GM23338 (cell line): ENCODE results near the gene PGM2. TPM values are rescaled to one million over a fixed set of nuclear protein-coding genes. Genes with fewer than 3 reads are reported as not detected.

ENCODE experiments used
- ATAC-seq: fragments of 200-7000 bp; cut with Tn5 transposase; 3 replicates; pipeline ENCODE4 v1.9.1; 2020
- DNase-seq: peaks from one replicate; pipeline ENCODE4 v3.0.0-alpha.2; 2015; ENCODE audit warnings: low spot score
- H2AFZ ChIP-seq: fragments of 200-600 bp; sonication (generic); 2 replicates; pipeline ENCODE4 v1.8.0; 2016; ENCODE audit warnings: antibody characterized with exemption, mild to moderate bottlenecking, moderate library complexity
- H3F3A ChIP-seq: fragments of 200-600 bp; sonication (generic); replicated peaks from 2 replicates; pipeline ENCODE4 v1.8.0; 2017; ENCODE audit warnings: antibody characterized with exemption, mixed run types, low read depth
- H3K27ac ChIP-seq: fragments of 200-600 bp; sonication (generic); 2 replicates; pipeline ENCODE4 v1.6.1; 2016; ENCODE audit warnings: low read depth
- H3K27me3 ChIP-seq: fragments of 200-600 bp; sonication (generic); 2 replicates; pipeline ENCODE4 v1.8.0; 2016; ENCODE audit warnings: mild to moderate bottlenecking, mixed run types, moderate library complexity; ENCODE audit not compliant: insufficient read depth
- H3K36me3 ChIP-seq: fragments of 200-600 bp; sonication (generic); 2 replicates; pipeline ENCODE4 v1.8.0; 2016; ENCODE audit warnings: mild to moderate bottlenecking; ENCODE audit not compliant: insufficient read depth
- H3K4me1 ChIP-seq: fragments of 200-600 bp; sonication (generic); 2 replicates; pipeline ENCODE4 v1.8.0; 2016; ENCODE audit warnings: mild to moderate bottlenecking, moderate library complexity; ENCODE audit not compliant: insufficient read depth
- H3K4me2 ChIP-seq: fragments of 200-600 bp; sonication (generic); 2 replicates; pipeline ENCODE4 v1.7.1; 2017; ENCODE audit warnings: mixed run types
- H3K4me3 ChIP-seq: fragments of 200-600 bp; sonication (generic); 2 replicates; pipeline ENCODE4 v1.6.1; 2016; ENCODE audit warnings: mixed run types
- H3K79me2 ChIP-seq: fragments of 200-600 bp; sonication (generic); replicated peaks from 2 replicates; pipeline ENCODE4 v1.8.0; 2017; ENCODE audit warnings: mild to moderate bottlenecking; ENCODE audit not compliant: insufficient read depth
- H3K9me2 ChIP-seq: fragments of 200-600 bp; sonication (generic); 2 replicates; pipeline ENCODE4 v1.8.0; 2017; ENCODE audit not compliant: insufficient read depth
- H4K20me1 ChIP-seq: fragments of 200-600 bp; sonication (generic); replicated peaks from 2 replicates; pipeline ENCODE4 v1.8.0; 2017; ENCODE audit warnings: mild to moderate bottlenecking; ENCODE audit not compliant: insufficient read depth
- H3K27ac Mint-ChIP-seq: 2 replicates; pipeline ENCODE4 v1.8.0; 2020; ENCODE audit warnings: inconsistent platforms, mild to moderate bottlenecking, moderate library complexity, mixed read lengths
- H3K27me3 Mint-ChIP-seq: 3 replicates; pipeline ENCODE4 v1.8.0; 2022; ENCODE audit warnings: low read depth, mild to moderate bottlenecking, moderate library complexity, mixed read lengths, inconsistent platforms; ENCODE audit not compliant: insufficient read depth, poor library complexity
- H3K36me3 Mint-ChIP-seq: 3 replicates; pipeline ENCODE4 v1.8.0; 2021; ENCODE audit warnings: low read depth, mild to moderate bottlenecking, inconsistent platforms, moderate library complexity, mixed read lengths
- H3K4me1 Mint-ChIP-seq: 3 replicates; pipeline ENCODE4 v1.8.0; 2020; ENCODE audit warnings: mild to moderate bottlenecking, inconsistent platforms, mixed read lengths
- H3K4me3 Mint-ChIP-seq: 3 replicates; pipeline ENCODE4 v1.8.0; 2021; ENCODE audit warnings: moderate library complexity, mild to moderate bottlenecking, inconsistent platforms, mixed read lengths
- H3K9me3 Mint-ChIP-seq: 3 replicates; pipeline ENCODE4 v1.8.0; 2020; ENCODE audit warnings: moderate library complexity, mild to moderate bottlenecking, inconsistent platforms, mixed read lengths
- ETS1 ChIP-seq: IDR thresholded peaks from 2 replicates; pipeline ENCODE4 v1.6.1; 2016; ENCODE audit warnings: antibody characterized with exemption
- NANOG ChIP-seq: IDR thresholded peaks from 2 replicates; pipeline ENCODE4 v1.6.1; 2016; ENCODE audit warnings: antibody characterized with exemption, borderline replicate concordance
- REST ChIP-seq: IDR thresholded peaks from one replicate; pipeline ENCODE4 v1.6.1; 2018; ENCODE audit warnings: antibody characterized with exemption; ENCODE audit not compliant: unreplicated experiment
- ZNF114 ChIP-seq: fragments of 250-450 bp; sonication (Bioruptor Pico); IDR thresholded peaks from 2 replicates; pipeline ENCODE4 v1.5.0; 2020; ENCODE audit warnings: mild to moderate bottlenecking, moderate library complexity
- ZNF462 ChIP-seq: fragments of 250-450 bp; sonication (Bioruptor Pico); IDR thresholded peaks from 2 replicates; pipeline ENCODE4 v1.5.0; 2020; ENCODE audit warnings: mild to moderate bottlenecking, moderate library complexity
- polyA plus RNA-seq: library from polyadenylated mRNA; unstranded; fragments of >200 nt; fragmentation: Nextera tagmentation; extraction: Ambion mirVana; gene quantifications from 2 replicates; pipeline ENCODE4 v1.2.1, GENCODE V29; 2016
- total RNA-seq: library from RNA; depleted of rRNA; stranded (reverse); fragments of >200 nt; shearing (Covaris generic); gene quantifications from 2 replicates; pipeline ENCODE4 v1.2.3, GENCODE V29; 2014

Gene PGM2
- total and polyA plus RNA-seq, 2 experiments from 2014 or later = 11.4 to 30.8 TPM

GRCh38 chr4:37858872-37859271 is 32.4 kb downstream of the PGM2 start (continued):
- no peak for TF ChIP-seq ZNF462
- no peak for TF ChIP-seq ZNF114 (CRISPR knock-in tag)
- TF ChIP-seq ETS1 = no peak
- TF ChIP-seq NANOG = no peak

- H3K79me2 ChIP-seq = no peaks in the 10 kb centered on the region
- Mint-ChIP-seq H3K27ac (no peak overlapping the region), H3K9me3 (no peaks in the 10 kb centered on the region), H3K4me3 (no peak overlapping the region), H3K27me3 (no peaks in the 10 kb centered on the region), H3K36me3 (peaks cover 19% of the 10 kb centered on the region; the same call in 2 of the 3 replicates), H3K4me1 (no peaks in the 10 kb centered on the region)
- H3K4me3 ChIP-seq = no peak overlapping the region
- no peak overlapping the region for H3K4me2 ChIP-seq
- no peak for DNase-seq
- H4K20me1 ChIP-seq = no peaks in the 10 kb centered on the region
- no peaks in the 10 kb centered on the region for H3F3A ChIP-seq
- H3K36me3 ChIP-seq = peaks cover 6% of the 10 kb centered on the region; the same call in 1 of the 2 replicates
- no peaks in the 10 kb centered on the region for H3K27me3 ChIP-seq
- no peak overlapping the region for H2AFZ ChIP-seq
- no peak for ATAC-seq
- H3K4me1 ChIP-seq = no peaks in the 10 kb centered on the region
- no peaks in the 10 kb centered on the region for H3K9me2 ChIP-seq
- no peak for TF ChIP-seq REST
- H3K27ac ChIP-seq = no peak overlapping the region
Measured at GRCh38 chr4:37860266-37860665, 33.8 kb downstream of the PGM2 start.
